Adrenal gland (tissue), 5 donors: ENCODE data around the gene GFRA1.

Experiments used
- CTCF ChIP-seq, 6 experiments: fragments of 450-650 bp in 4 of 6; fragments of 200-600 bp in 2 of 6; sonication (generic) in 1 of 6; IDR thresholded peaks; 1 replicate in 5 of 6; 2 replicates in 1 of 6; pipeline versions ENCODE4 v1.5.1 to v1.8.0; 2016 to 2021; ENCODE audit warnings: antibody characterized with exemption in 6 of 6, mild to moderate bottlenecking in 2 of 6, moderate library complexity in 1 of 6
- POLR2A ChIP-seq, 2 donors: fragments of 450-650 bp; IDR thresholded peaks; one replicate each; pipeline ENCODE4 v1.6.1; 2017; ENCODE audit warnings: antibody characterized with exemption in 2 of 2, mild to moderate bottlenecking in 2 of 2, moderate library complexity in 1 of 2
- donor health status: DM: no; HTN: no; CAD: no.

GRCh38 chr10:116115036-116115641 lies 157.9 kb downstream of the GFRA1 start:
- no peak for TF ChIP-seq POLR2A (IDR thresholded peaks at IDR 0.05)
- TF ChIP-seq CTCF (IDR thresholded peaks at IDR 0.05): no peak
